GM12874 (cell line): Measurements from ENCODE around the gene BRD3OS.

Source experiments
- TF ChIP-seq, protein P1 (sequence below): IDR thresholded peaks from 2 replicates; pipeline ENCODE4 v1.5.1; 2011; ENCODE audit warnings: low read depth, mild to moderate bottlenecking, control low read depth, low read length, moderate library complexity; ENCODE audit not compliant: insufficient read depth

BRD3OS gene, protein sequence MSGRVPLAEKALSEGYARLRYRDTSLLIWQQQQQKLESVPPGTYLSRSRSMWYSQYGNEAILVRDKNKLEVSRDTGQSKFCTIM

DNA sequence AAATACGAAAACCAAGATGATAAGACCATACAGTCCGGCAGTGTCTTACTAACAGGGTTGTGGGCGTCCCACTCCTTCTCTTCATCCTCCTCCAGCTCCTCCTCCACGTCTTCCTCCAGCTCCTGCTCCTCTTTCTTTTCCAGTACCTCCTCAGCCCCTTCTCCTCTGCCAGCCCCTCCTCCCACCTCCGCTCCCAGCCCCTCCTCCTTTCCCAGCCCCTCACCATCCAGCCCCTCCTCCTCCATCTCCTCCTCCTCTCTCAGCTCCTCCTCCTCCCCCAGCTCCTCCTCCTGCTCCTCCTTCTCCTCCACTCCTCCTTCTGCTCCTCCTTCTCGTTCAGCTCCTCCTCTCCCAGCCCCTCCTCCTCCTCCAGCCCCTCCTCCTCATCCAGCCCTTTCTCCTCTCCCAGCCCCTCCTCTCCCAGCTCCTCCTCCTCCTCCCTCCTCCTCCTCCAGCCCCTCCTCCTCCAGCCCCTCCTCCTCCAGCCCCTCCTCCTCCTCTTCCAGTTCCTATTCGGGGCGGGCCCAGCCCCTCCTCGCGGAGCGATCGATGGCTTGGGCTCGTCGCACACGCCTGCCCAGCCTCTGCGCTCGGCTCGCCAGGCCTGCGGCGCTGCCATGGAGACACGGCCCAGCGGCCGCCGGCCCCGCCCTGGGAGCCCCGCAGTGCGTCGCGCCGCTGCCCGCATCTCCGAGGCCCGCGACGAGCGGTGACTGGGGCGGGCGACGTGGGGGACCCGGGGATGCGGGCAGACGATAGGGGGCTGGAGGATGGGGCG lies at the start of gene BRD3OS:
Gene BRD3OS, plus strand, starts transcription at position 654 of the 778 bp plus-strand sequence. CDS start 1,267 bp downstream, outside the sequence.
- TF ChIP-seq, protein P1, sequence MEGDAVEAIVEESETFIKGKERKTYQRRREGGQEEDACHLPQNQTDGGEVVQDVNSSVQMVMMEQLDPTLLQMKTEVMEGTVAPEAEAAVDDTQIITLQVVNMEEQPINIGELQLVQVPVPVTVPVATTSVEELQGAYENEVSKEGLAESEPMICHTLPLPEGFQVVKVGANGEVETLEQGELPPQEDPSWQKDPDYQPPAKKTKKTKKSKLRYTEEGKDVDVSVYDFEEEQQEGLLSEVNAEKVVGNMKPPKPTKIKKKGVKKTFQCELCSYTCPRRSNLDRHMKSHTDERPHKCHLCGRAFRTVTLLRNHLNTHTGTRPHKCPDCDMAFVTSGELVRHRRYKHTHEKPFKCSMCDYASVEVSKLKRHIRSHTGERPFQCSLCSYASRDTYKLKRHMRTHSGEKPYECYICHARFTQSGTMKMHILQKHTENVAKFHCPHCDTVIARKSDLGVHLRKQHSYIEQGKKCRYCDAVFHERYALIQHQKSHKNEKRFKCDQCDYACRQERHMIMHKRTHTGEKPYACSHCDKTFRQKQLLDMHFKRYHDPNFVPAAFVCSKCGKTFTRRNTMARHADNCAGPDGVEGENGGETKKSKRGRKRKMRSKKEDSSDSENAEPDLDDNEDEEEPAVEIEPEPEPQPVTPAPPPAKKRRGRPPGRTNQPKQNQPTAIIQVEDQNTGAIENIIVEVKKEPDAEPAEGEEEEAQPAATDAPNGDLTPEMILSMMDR = no peak

DNA sequence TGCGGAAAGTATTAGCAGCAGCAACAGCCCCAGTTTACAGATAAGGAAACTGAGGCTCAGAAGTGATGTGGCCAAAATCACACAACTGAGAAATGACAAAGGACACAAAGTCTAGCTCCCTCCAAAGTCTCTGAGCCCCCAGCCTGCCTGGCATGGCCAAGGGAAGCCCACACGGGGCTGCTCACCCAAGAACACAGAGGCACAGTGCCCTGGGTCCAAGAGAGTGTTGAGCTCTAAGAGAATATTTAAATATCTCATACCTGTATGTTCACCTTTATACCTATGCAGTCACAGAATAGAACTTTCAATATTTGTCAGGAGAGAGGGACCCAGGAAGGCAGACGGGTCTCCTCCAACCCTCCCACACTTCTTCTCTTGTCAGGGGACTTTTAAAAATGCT lies 49.8 kb upstream of the BRD3OS start:
- TF ChIP-seq, protein P1 = no peak

DNA sequence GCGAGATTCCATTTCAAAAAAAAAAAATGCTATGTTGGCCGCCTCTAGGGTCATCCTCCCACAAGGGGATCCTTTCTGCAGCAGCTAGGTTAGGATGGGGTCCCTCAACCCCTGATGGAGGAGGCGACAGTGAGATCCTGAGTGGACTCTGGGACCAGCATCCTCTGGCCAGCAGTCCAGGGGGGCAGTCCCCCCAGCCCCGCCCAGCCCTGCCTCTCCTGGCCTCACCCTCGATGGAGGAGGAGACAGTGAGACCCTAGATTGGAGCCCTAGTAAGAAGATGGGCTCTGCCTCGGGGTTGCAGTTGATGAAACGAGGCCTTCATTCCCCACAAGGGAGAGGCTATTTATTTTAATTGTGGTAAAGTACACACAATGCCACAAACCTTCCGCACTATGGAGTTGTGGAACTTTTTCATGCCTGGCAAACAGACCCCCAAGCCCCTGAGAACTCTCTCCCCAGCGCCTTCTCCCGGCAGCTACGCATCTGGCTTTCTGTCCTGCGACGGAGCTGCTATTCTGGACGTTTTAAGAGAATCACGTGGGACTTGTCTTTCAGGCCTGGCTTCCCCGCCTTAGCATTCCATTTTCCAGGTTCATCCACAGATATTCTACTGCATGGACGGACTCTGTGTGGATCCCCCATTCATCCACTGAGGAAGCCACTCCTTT lies 49.0 kb upstream of the BRD3OS start:
- TF ChIP-seq, protein P1 = no peak

DNA sequence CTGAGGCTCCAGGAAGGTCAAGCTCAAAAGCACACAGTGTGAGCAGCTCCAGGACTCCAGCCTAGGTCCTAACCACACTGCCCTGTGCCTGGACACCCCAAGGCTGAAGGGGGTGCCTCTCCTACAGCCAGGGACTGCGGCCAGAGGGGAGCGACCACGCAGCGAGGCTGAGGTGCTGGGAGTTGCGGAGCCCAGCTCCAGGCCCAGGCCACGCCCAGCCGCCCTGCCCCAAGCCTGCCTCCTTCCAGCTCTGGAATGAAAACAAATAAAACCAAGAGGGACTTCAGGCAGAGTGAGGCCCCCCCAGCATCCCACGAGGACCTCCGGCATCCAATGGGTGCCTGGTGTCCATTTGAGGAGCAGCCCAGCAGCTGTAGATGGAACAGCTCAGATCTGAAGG lies 48.4 kb upstream of the BRD3OS start:
- TF ChIP-seq, protein P1 = no peak

DNA sequence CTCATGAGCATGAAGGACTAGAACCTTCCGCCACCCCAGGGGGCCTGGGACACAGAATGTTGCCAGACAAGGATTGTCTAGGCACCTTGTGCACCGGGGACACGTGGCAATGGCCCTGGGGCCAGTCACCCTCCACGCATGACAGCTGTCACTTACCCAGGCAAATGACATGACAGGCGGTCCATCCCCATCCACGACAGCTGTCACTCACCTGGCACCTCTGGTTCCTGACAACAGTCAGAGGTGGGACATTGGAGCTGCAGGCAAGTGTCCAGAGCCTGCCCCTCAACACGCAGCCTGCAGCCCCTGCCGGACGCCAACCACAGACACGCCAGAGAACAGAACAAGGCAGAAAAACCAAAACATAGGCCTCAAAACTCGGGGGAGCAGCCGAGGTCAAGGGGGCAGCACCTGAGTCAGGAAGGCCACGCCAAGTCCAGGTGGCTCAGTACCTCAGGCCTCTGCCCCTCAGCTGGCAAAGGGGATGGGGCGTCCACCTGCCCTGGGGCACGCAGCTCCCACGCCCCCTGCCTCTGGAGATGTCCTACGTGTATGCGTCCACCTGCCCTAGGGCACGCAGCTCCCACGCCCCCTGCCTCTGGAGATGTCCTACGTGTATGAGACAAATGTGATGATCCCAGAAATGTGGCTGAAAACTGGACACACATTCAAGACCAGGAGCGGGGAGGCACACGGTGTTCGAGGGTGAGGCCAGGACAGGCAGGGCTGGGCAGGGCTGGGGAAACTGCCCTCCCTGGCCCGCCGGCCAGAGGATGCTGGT lies 47.7 kb upstream of the BRD3OS start:
- TF ChIP-seq, protein P1 = no peak

DNA sequence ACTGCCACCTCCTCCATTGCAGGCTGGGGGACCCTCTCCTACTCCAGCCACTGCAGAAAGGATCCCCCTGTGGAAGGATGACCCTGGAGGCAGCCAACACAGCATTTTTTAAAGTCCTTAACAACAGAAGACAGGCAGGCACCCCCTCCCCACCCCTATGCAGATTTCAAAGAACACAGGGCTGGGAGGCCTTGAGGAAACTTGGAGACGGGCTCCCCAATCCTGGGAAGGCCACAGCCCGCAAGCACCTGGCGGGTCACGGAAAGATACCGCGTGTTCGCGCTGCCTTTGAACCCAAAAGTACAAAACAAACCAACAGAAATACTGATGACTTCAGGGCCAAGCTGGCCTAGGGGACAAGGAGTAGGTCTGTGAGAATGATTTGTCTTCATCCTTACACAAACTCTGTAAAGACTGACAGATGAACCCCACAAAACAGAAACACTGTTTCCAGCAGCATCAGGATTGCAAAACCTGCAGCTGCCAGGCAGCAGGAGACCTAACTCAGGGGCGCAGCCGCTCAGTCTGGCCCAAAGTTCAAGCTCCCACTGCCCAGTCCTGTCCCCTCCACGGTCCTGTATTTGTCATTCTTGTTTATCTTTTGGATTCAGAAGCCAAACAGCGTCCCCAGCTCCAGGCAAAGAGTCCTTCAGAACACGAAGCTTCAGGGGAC lies 46.9 kb upstream of the BRD3OS start:
- TF ChIP-seq, protein P1 = no peak
